Caco-2 (cell line): ENCODE data around the gene AAGAB. TPM values are rescaled to one million over a fixed set of nuclear protein-coding genes. Genes with fewer than 3 reads are reported as not detected.
A peak's percentile ranks its signal among the peaks of the same experiment; 100 is the strongest.

ENCODE experiments used
- BruUV-seq: library from RNA; stranded (reverse); fragments of 400-500 nt; replicated peaks from 2 replicates; lab custom pipeline; 2021; lab: Mats Ljungman, UMichigan
- CTCF ChIA-PET: fragments of 300-600 bp; sonication (Branson Sonifier 250); formaldehyde crosslinking; loops from one replicate; lab custom pipeline; 2022; ENCODE audit warnings: antibody characterized with exemption; lab: Charles Lee
- POLR2A ChIA-PET: fragments of 300-600 bp; sonication (Branson Sonifier 250); formaldehyde crosslinking; loops from one replicate; lab custom pipeline; 2022; ENCODE audit warnings: antibody characterized with exemption; lab: Charles Lee
- DNase-seq, 2 experiments: peaks; one replicate each; pipeline versions ENCODE4 v3.0.0 to v3.0.0-alpha.2; 2020 to 2022
- H3K27me3 ChIP-seq: replicated peaks from 2 replicates; pipeline ENCODE4 v1.6.0; 2011; ENCODE audit warnings: low read length; ENCODE audit not compliant: control insufficient read depth, insufficient read depth
- H3K36me3 ChIP-seq: 2 replicates; pipeline ENCODE4 v1.5.1; 2011; ENCODE audit warnings: low read length; ENCODE audit not compliant: control insufficient read depth, insufficient read depth
- H3K4me1 ChIP-seq: fragments of 250-450 bp; sonication (Bioruptor Pico); 2 replicates; pipeline ENCODE4 v1.5.1; 2020; ENCODE audit warnings: mild to moderate bottlenecking
- H3K4me3 ChIP-seq: 2 replicates; pipeline ENCODE4 v1.5.1; 2011; ENCODE audit warnings: low read depth, mild to moderate bottlenecking, control low read depth, low read length
- H3K9me3 ChIP-seq: fragments of 250-450 bp; sonication (Bioruptor Pico); 2 replicates; pipeline ENCODE4 v1.5.1; 2020; ENCODE audit warnings: mild to moderate bottlenecking, moderate library complexity
- H3K27ac Mint-ChIP-seq: one replicate; pipeline ENCODE4 v1.8.0; 2022; ENCODE audit warnings: mixed read lengths; ENCODE audit not compliant: unreplicated experiment
- H3K27me3 Mint-ChIP-seq: one replicate; pipeline ENCODE4 v1.8.0; 2022; ENCODE audit warnings: mixed read lengths; ENCODE audit not compliant: insufficient read depth, unreplicated experiment
- H3K36me3 Mint-ChIP-seq: one replicate; pipeline ENCODE4 v1.8.0; 2022; ENCODE audit warnings: mild to moderate bottlenecking, mixed read lengths; ENCODE audit not compliant: insufficient read depth, unreplicated experiment
- H3K4me1 Mint-ChIP-seq: one replicate; pipeline ENCODE4 v1.8.0; 2022; ENCODE audit warnings: low read depth, mixed read lengths; ENCODE audit not compliant: unreplicated experiment
- H3K4me3 Mint-ChIP-seq: one replicate; pipeline ENCODE4 v1.8.0; 2022; ENCODE audit warnings: mild to moderate bottlenecking, moderate library complexity, mixed read lengths; ENCODE audit not compliant: unreplicated experiment
- H3K9me3 Mint-ChIP-seq: one replicate; pipeline ENCODE4 v1.8.0; 2022; ENCODE audit warnings: mixed read lengths; ENCODE audit not compliant: unreplicated experiment
- intact Hi-C: fragments of 100-400 bp; cut with micrococcal nuclease; formaldehyde crosslinking; loops from one replicate; pipeline ENCODE4 v1.10.0; 2022; ENCODE audit not compliant: unreplicated experiment
- total RNA-seq: library from RNA; stranded (reverse); gene quantifications from 2 replicates; pipeline ENCODE4 v1.2.3, GENCODE V29; 2022
- TF ChIP-seq, protein P1 (sequence below), 2 experiments: fragments of 200-600 bp in 1 of 2; IDR thresholded peaks; 1 replicate in 1 of 2; 2 replicates in 1 of 2; pipeline versions ENCODE4 v1.5.1 to v1.8.0; 2011 to 2022; ENCODE audit warnings: antibody characterized with exemption in 1 of 2, control low read depth in 1 of 2, inconsistent platforms in 1 of 2, low read depth in 1 of 2, low read length in 1 of 2, mild to moderate bottlenecking in 1 of 2, moderate library complexity in 1 of 2; ENCODE audit not compliant: insufficient read depth in 1 of 2, severe bottlenecking in 1 of 2, unreplicated experiment in 1 of 2

Gene AAGAB
- total RNA-seq, 1 experiment from 2014 or later: 64.6 TPM

DNA sequence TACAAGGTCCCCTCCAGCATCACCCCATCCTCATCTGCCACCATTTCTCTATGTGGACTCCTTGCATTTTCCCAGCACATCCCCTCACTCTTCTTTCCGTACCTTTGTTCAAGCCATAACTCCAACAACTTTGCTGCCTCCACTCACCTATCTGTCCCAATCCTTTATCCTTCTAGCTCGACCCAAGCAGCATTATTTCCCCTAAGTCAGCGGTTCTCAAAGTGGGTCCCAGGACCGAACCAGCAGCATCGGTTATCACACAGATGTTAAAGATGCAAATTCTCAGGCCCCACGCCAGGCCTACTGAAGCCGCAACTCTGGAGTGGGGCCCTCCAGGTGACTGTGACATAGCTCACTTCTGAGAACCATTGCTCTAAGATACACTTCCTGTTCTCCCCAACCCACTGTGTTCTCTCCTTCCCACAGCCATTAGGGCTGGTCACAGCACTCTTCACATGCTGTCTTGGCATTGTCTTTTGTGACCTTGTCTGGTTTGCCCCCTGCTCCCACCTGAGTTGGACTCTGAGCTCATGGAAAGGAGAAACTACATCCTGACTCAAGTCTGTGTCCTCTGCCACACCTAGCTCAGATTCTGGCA lies 56.2 kb downstream of the AAGAB start:
- Histone ChIP-seq H3K4me1 (peaks cover 16% of the 10 kb centered on the region), H3K36me3 (no peaks in the 10 kb centered on the region), H3K9me3 (no peaks in the 10 kb centered on the region), H3K27me3 (no peaks in the 10 kb centered on the region), H3K4me3 (no peak overlapping the region)
- no peaks in the 10 kb centered on the region for H3K9me3 Mint-ChIP-seq
- TF ChIP-seq, protein P1, sequence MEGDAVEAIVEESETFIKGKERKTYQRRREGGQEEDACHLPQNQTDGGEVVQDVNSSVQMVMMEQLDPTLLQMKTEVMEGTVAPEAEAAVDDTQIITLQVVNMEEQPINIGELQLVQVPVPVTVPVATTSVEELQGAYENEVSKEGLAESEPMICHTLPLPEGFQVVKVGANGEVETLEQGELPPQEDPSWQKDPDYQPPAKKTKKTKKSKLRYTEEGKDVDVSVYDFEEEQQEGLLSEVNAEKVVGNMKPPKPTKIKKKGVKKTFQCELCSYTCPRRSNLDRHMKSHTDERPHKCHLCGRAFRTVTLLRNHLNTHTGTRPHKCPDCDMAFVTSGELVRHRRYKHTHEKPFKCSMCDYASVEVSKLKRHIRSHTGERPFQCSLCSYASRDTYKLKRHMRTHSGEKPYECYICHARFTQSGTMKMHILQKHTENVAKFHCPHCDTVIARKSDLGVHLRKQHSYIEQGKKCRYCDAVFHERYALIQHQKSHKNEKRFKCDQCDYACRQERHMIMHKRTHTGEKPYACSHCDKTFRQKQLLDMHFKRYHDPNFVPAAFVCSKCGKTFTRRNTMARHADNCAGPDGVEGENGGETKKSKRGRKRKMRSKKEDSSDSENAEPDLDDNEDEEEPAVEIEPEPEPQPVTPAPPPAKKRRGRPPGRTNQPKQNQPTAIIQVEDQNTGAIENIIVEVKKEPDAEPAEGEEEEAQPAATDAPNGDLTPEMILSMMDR (IDR thresholded peaks at IDR 0.05; ENCODE audit: insufficient read depth in 1 of 2, low read depth in 1 of 2, low read length in 1 of 2, severe bottlenecking in 1 of 2, unreplicated experiment in 1 of 2): no peak
- no TSS peak for BruUV-seq
- peaks cover 57% of the 10 kb centered on the region for H3K36me3 Mint-ChIP-seq
- H3K27ac Mint-ChIP-seq: peak overlapping the region; percentile 6
- no peak for DNase-seq
- no peak overlapping the region for H3K4me3 Mint-ChIP-seq
- CTCF ChIA-PET: interaction anchor here (1.2 kb wide), 1 partner anchor 252 kb away, joined by 3 read pairs; no protein-coding TSS in a partner anchor
- no peaks in the 10 kb centered on the region for H3K27me3 Mint-ChIP-seq
- no peaks in the 10 kb centered on the region for H3K4me1 Mint-ChIP-seq
- POLR2A ChIA-PET: interaction anchor here (0.6 kb wide), 1 partner anchor 20 kb away, joined by 3 read pairs; no protein-coding TSS in a partner anchor
- intact Hi-C loops: no loop called here

DNA sequence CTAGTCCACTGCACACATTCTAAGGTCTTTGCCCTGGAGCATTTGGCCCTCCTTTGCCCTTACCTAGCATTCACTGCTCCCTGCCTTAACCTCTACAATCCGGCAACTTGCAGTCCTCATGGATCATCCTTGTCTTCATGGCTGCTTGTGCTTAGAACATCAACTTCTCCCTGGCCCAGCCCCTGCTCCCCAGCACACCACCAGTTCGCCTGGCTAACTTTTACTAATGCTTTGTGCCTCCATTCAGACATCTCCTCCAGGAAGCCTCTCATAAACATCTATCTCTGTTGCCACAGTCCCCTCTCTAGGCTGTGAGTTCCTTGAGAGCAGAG lies 57.1 kb downstream of the AAGAB start:
- H3K4me3 ChIP-seq: no peak overlapping the region
- Mint-ChIP-seq H3K36me3 (peaks cover 59% of the 10 kb centered on the region), H3K27ac (no peak overlapping the region), H3K27me3 (no peaks in the 10 kb centered on the region), H3K4me1 (no peaks in the 10 kb centered on the region), H3K4me3 (no peak overlapping the region), H3K9me3 (no peaks in the 10 kb centered on the region)
- ChIA-PET POLR2A (interaction anchor here (0.6 kb wide), 1 partner anchor 252 kb away, joined by 3 read pairs; no protein-coding TSS in a partner anchor), CTCF (no interaction called here)
- no TSS peak for BruUV-seq
- H3K27me3 ChIP-seq: no peaks in the 10 kb centered on the region
- 0 out of 2 replicates have a peak, but pooled peaks cover 2% of the 10 kb centered on the region for H3K36me3 ChIP-seq
- no peaks in the 10 kb centered on the region for H3K9me3 ChIP-seq
- intact Hi-C loops: no loop called here
- peaks cover 14% of the 10 kb centered on the region for H3K4me1 ChIP-seq
- TF ChIP-seq, protein P1 (IDR thresholded peaks at IDR 0.05; ENCODE audit: insufficient read depth in 1 of 2, low read depth in 1 of 2, low read length in 1 of 2, severe bottlenecking in 1 of 2, unreplicated experiment in 1 of 2): no peak
- DNase-seq: no peak

DNA sequence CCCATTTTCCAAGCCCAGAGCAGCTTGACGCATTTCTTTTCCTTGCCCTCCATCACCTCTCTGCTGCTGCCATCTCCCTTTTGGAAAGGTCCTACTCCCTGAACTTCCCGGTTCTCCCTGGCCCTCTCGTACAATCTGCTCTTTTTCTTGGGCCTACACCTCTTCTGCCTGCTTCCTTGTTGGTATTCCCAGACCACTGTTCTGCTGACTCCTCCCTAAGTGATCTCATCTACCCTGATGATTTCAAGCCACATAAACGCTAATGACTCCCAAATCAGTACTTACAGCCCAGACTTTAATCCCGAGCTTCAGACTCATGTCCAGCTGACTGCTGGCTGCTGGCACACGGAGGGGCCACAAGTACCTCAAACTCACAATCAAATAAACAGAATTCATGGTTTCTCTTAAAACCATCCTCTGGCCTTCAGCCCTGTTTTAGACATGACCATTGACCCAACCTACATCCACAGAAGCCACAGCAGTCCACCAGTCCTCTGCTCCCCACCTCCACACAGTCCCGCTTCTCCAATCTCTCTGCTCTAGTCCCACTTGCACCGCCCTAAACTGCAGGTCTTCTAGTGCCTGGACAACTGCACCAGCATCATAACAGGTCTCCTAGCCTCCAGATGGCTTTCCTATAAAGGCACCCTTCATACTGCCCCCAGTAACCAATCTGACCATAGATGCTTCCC lies 57.6 kb downstream of the AAGAB start:
- no TSS peak for BruUV-seq
- Mint-ChIP-seq H3K4me3 (no peak overlapping the region), H3K9me3 (no peaks in the 10 kb centered on the region), H3K27me3 (no peaks in the 10 kb centered on the region), H3K27ac (peak overlapping the region; percentile 42), H3K36me3 (peaks cover 64% of the 10 kb centered on the region), H3K4me1 (no peaks in the 10 kb centered on the region)
- no peak for DNase-seq
- ChIA-PET POLR2A (interaction anchor here (0.6 kb wide), 1 partner anchor 286 kb away, joined by 5 read pairs; no protein-coding TSS in a partner anchor), CTCF (no interaction called here)
- TF ChIP-seq, protein P1 (IDR thresholded peaks at IDR 0.05; ENCODE audit: insufficient read depth in 1 of 2, low read depth in 1 of 2, low read length in 1 of 2, severe bottlenecking in 1 of 2, unreplicated experiment in 1 of 2): no peak
- Histone ChIP-seq H3K4me3 (no peak overlapping the region), H3K4me1 (peaks cover 9% of the 10 kb centered on the region), H3K27me3 (no peaks in the 10 kb centered on the region), H3K36me3 (0 out of 2 replicates have a peak, but pooled peaks cover 2% of the 10 kb centered on the region), H3K9me3 (no peaks in the 10 kb centered on the region)
- intact Hi-C loops: no loop called here
